HG03139 (cell line): ENCODE measurements around the gene ZNF280D.
"Not testable (repeated sequence)": the region's sequence is repeated elsewhere in the genome, so short reads cannot be mapped to it uniquely, and the experiment has no call there.

Source experiments
- ATAC-seq: cut with Tn5 transposase; IDR thresholded peaks from one replicate; pipeline ENCODE4 v1.9.1; 2021; ENCODE audit not compliant: unreplicated experiment

Gene ZNF280D

GRCh38 chr15:56716334-56716733 is 17.0 kb downstream of the ZNF280D start:
- no peak for ATAC-seq

- ATAC-seq: no peak
Measured at GRCh38 chr15:56715220-56715619, 18.1 kb downstream of the ZNF280D start.

GRCh38 chr15:56709502-56709901 is 23.8 kb downstream of the ZNF280D start:
- ATAC-seq: not testable (repeated sequence)

GRCh38 chr15:56699743-56700142 is 33.6 kb downstream of the ZNF280D start:
- no peak for ATAC-seq

- no peak for ATAC-seq
Measured at GRCh38 chr15:56698270-56698669, 35.0 kb downstream of the ZNF280D start.

- no peak for ATAC-seq
Measured at GRCh38 chr15:56693761-56694160, 39.5 kb downstream of the ZNF280D start.

GRCh38 chr15:56690733-56691132 is 42.6 kb downstream of the ZNF280D start:
- ATAC-seq: no peak

GRCh38 chr15:56683908-56684307 is 49.4 kb downstream of the ZNF280D start:
- ATAC-seq: no peak

GRCh38 chr15:56681113-56681512 is 52.2 kb downstream of the ZNF280D start:
- no peak for ATAC-seq

GRCh38 chr15:56679225-56679624 is 54.1 kb downstream of the ZNF280D start:
- ATAC-seq: no peak

- ATAC-seq: no peak
Measured at GRCh38 chr15:56678571-56678970, 54.7 kb downstream of the ZNF280D start.

- no peak for ATAC-seq
Measured at GRCh38 chr15:56677271-56677670, 56.0 kb downstream of the ZNF280D start.

GRCh38 chr15:56675930-56676329 is 57.4 kb downstream of the ZNF280D start:
- no peak for ATAC-seq

- ATAC-seq: no peak
Measured at GRCh38 chr15:56674857-56675256, 58.5 kb downstream of the ZNF280D start.

GRCh38 chr15:56672721-56673120 is 60.6 kb downstream of the ZNF280D start:
- ATAC-seq: no peak

GRCh38 chr15:56667517-56667916 is 65.8 kb downstream of the ZNF280D start:
- ATAC-seq: no peak

- ATAC-seq: no peak
Measured at GRCh38 chr15:56660943-56661342, 72.4 kb downstream of the ZNF280D start.

- ATAC-seq: no peak
Measured at GRCh38 chr15:56659197-56659596, 74.1 kb downstream of the ZNF280D start.

GRCh38 chr15:56654624-56655023 is 78.7 kb downstream of the ZNF280D start:
- no peak for ATAC-seq

GRCh38 chr15:56654216-56654615 is 79.1 kb downstream of the ZNF280D start:
- no peak for ATAC-seq

- no peak for ATAC-seq
Measured at GRCh38 chr15:56653787-56654186, 79.5 kb downstream of the ZNF280D start.

- ATAC-seq: no peak
Measured at GRCh38 chr15:56653107-56653506, 80.2 kb downstream of the ZNF280D start.

GRCh38 chr15:56648311-56648710 is 85.0 kb downstream of the ZNF280D start:
- no peak for ATAC-seq

GRCh38 chr15:56640549-56640948 is 92.8 kb downstream of the ZNF280D start:
- ATAC-seq: no peak
